Heart left ventricle (tissue), 16 donors: Measurements from ENCODE around the gene TKT. TPM values are rescaled to one million over a fixed set of nuclear protein-coding genes. Genes with fewer than 3 reads are reported as not detected.

Experiments used
- ATAC-seq, 4 donors: fragments of 200-7000 bp; cut with Tn5 transposase; one replicate each; pipeline ENCODE4 v1.9.1; 2020 to 2022; ENCODE audit warnings: moderate library complexity in 4 of 4, mild to moderate bottlenecking in 3 of 4, moderate number of reproducible peaks in 1 of 4
- DNase-seq, 5 donors: peaks; one replicate each; pipeline ENCODE4 v3.0.0-alpha.2; 2020
- H3K27ac ChIP-seq, 12 donors: fragments of 200-600 bp; sonication (generic) in 4 of 12; one replicate each; pipeline versions ENCODE4 v1.5.0 to v1.8.0; 2016 to 2022; ENCODE audit warnings: mild to moderate bottlenecking in 2 of 12
- H3K27me3 ChIP-seq, 9 donors: fragments of 200-600 bp; sonication (generic) in 2 of 9; one replicate each; pipeline versions ENCODE4 v1.5.1 to v1.8.0; 2016 to 2022; ENCODE audit warnings: mild to moderate bottlenecking in 3 of 9
- H3K36me3 ChIP-seq, 9 donors: fragments of 200-600 bp; sonication (generic) in 2 of 9; one replicate each; pipeline versions ENCODE4 v1.5.0 to v1.8.0; 2018 to 2022; ENCODE audit warnings: mild to moderate bottlenecking in 2 of 9
- H3K4me1 ChIP-seq, 12 donors: fragments of 200-600 bp; sonication (generic) in 4 of 12; one replicate each; pipeline versions ENCODE4 v1.5.0 to v1.8.0; 2016 to 2022; ENCODE audit warnings: mild to moderate bottlenecking in 3 of 12
- H3K4me3 ChIP-seq, 12 donors: fragments of 200-600 bp; sonication (generic) in 4 of 12; one replicate each; pipeline versions ENCODE4 v1.5.0 to v1.8.0; 2017 to 2022; ENCODE audit warnings: mild to moderate bottlenecking in 9 of 12, moderate library complexity in 4 of 12
- H3K9me3 ChIP-seq, 12 donors: fragments of 200-600 bp; sonication (generic) in 4 of 12; one replicate each; pipeline versions ENCODE4 v1.5.0 to v1.8.0; 2016 to 2022; ENCODE audit warnings: mild to moderate bottlenecking in 1 of 12
- POLR2A ChIP-seq, 2 donors: fragments of 450-650 bp; IDR thresholded peaks; one replicate each; pipeline ENCODE4 v1.6.1; 2017; ENCODE audit warnings: antibody characterized with exemption in 2 of 2, mild to moderate bottlenecking in 2 of 2, moderate library complexity in 2 of 2
- WGBS, 4 donors: extraction: QIAGEN DNeasy Blood & Tissue Kit in 2 of 4; methylation state at CpG; one replicate each; pipeline versions ENCODE4 v1.1.5 to v1.1.7; 2013 to 2018; 5-methylcytosine and 5-hydroxymethylcytosine counted together
- intact Hi-C, 10 donors: fragments of 100-400 bp; cut with DNase I; formaldehyde crosslinking; loops; one replicate each; pipeline versions ENCODE4 v1.11.1 to v1.14.2; 2022
- polyA plus RNA-seq, 2 donors: library from polyadenylated mRNA; stranded (reverse); fragments of 200-250 nt; gene quantifications; one replicate each; pipeline ENCODE4 v1.2.3, GENCODE V29; 2013
- total RNA-seq, 9 donors: library from RNA; depleted of rRNA in 2 of 9; stranded (reverse); fragments of >200 nt in 2 of 9; fragmentation: NEBNext Ultra II Directional in 3 of 9; extraction: Animal tissue kit (Norgen Biotek cat#: 25700) in 3 of 9; gene quantifications; one replicate each; pipeline versions ENCODE4 v1.1.0 to v1.2.4, GENCODE V29; 2016 to 2023
- TF ChIP-seq, protein P1 (sequence below), 12 donors: fragments of 200-600 bp; sonication (generic) in 4 of 12; IDR thresholded peaks; one replicate each; pipeline versions ENCODE4 v1.5.0 to v1.8.0; 2018 to 2022; ENCODE audit warnings: antibody characterized with exemption in 12 of 12, mild to moderate bottlenecking in 5 of 12
- donor health status: ischemic (EF 13 %, LVEDD 7.1; RV severe dilation, severe dysfunction).
- donor health status: healthy with polysubstance abuse.
- donor health status: DM: no; HTN: yes; CAD: no.
- donor health status: DM: no; HTN: no; CAD: no.
- donor health status: ischemic (EF 25% LVEDD 6.9; RV normal size, moderate dysfunction).
- donor health status: ischemic (EF 25% LVEDD 5.7; RV mildly dilated, moderate dysfunction).
- donor health status: healthy.
- donor health status: DM: yes; HTN: yes; CAD: no.
- donor health status: ischemic (EF 35%, LVEDD 5.7; RV mildly dilated, moderate dysfunction).
- donor health status: nonischemic (EF 11% LVEDD 7.7; RV severe dilation, severe dysfunction).
- donor health status: DM: yes; HTN: yes; CAD: no.
- donor health status: PGD.
- donor health status: ischemic (EF 29% LVEDD 5.4; RV normal size, mild dysfunction).
- donor health status: nonischemic (EF 23%, LVEDD 6.1; RV moderate dilation, normal function).

Gene TKT
- total and polyA plus RNA-seq, 11 donors, result 20.6 to 111 (median 36.6) TPM

DNA sequence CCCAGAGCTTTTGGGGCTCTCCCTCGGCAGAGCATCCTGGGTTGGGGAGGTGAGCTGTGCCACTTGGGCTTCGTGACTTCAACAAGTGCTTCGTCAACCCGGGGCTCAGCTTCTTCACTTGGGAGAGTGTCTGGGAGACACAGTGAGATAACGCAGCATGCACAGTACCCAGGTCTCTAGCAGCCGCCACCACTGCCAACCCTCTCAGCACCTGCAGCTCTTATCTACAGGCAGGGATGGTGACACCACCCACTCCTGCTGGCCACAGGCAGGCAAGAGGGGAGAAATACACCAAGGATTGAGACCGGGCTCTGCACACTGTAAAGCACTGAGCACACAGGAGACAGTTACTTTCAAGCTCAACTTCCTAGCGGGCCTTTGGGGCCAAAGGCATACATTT is 11.6 kb downstream of the TKT start:
- Histone ChIP-seq H3K4me3 (no peak overlapping the region), H3K27ac (peak overlapping the region in 5 of 12 donors; percentile 26 to 60 (median 33)), H3K9me3 (peaks cover 0 to 8% (median 0%) of the 10 kb centered on the region in 12 donors), H3K36me3 (peaks cover 0 to 38% (median 27%) of the 10 kb centered on the region in 9 donors), H3K4me1 (peaks cover 0 to 79% (median 45%) of the 10 kb centered on the region in 12 donors), H3K27me3 (no peaks in the 10 kb centered on the region)
- peak in 3 of 4 donors; percentile 17 to 45 (median 36) for ATAC-seq
- TF ChIP-seq, protein P1, sequence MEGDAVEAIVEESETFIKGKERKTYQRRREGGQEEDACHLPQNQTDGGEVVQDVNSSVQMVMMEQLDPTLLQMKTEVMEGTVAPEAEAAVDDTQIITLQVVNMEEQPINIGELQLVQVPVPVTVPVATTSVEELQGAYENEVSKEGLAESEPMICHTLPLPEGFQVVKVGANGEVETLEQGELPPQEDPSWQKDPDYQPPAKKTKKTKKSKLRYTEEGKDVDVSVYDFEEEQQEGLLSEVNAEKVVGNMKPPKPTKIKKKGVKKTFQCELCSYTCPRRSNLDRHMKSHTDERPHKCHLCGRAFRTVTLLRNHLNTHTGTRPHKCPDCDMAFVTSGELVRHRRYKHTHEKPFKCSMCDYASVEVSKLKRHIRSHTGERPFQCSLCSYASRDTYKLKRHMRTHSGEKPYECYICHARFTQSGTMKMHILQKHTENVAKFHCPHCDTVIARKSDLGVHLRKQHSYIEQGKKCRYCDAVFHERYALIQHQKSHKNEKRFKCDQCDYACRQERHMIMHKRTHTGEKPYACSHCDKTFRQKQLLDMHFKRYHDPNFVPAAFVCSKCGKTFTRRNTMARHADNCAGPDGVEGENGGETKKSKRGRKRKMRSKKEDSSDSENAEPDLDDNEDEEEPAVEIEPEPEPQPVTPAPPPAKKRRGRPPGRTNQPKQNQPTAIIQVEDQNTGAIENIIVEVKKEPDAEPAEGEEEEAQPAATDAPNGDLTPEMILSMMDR (IDR thresholded peaks at IDR 0.05), result no peak
- no peak for TF ChIP-seq POLR2A (IDR thresholded peaks at IDR 0.05)
- WGBS, 4 donors, result 54 to 77% (median 62%) methylated on average over 8 of the region's 8 CpGs
- DNase-seq, result peak in 1 of 5 donors; percentile 58
- intact Hi-C loops, result no loop called here

DNA sequence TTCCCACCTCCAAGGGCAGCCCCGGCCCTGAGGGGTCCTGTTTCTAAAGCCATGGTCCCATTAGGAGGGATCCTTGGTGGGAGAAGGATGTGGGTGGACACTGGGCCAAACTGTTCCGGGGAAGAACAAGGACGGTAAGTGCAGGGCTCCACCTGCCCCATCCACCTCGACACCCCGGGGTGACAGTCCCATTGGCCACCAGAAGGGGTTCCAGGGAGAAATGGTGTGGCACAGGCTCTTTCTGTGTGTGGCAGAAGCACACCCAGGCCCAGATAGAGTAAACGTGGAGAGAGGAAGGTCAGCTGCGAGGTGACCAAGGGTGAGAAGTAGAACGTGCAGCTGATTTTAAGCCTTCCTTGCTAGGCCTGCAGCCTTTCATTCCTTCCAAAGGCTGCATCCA is 12.0 kb downstream of the TKT start:
- Histone ChIP-seq H3K27me3 (no peaks in the 10 kb centered on the region), H3K4me3 (no peak overlapping the region), H3K4me1 (peaks cover 0 to 79% (median 44%) of the 10 kb centered on the region in 12 donors), H3K9me3 (peaks cover 0 to 8% (median 0%) of the 10 kb centered on the region in 12 donors), H3K36me3 (peaks cover 0 to 43% (median 32%) of the 10 kb centered on the region in 9 donors), H3K27ac (peak overlapping the region in 6 of 12 donors; percentile 12 to 68 (median 31))
- TF ChIP-seq, protein P1 (IDR thresholded peaks at IDR 0.05), result no peak
- TF ChIP-seq POLR2A (IDR thresholded peaks at IDR 0.05), result no peak
- 76 to 83% (median 82%) methylated on average over 8 of the region's 8 CpGs for WGBS, 4 donors
- DNase-seq (no peak), ATAC-seq (no peak)
- intact Hi-C loops, result no loop called here

DNA sequence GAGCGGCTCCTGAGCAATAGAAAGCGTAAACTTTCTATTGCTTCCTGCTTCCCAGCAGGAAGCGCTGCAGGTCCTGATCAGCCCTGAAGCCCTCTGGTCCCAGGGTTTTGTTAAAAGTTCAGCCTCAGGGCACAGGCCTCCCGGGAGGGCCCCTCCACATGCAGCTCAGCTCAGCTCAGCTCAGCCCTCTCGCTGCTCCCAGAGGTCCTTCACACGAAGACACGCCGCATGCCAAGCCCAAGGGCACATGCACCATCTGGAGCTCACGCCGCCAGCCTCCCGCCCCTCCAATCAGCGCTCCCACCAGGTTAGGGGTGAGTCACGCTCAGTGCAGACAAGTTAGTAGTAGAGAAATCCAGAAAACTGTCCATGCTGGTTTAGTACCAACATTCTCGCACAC is 12.7 kb downstream of the TKT start:
- ATAC-seq (peak in 2 of 4 donors; percentile 7 to 21), DNase-seq (no peak)
- intact Hi-C loops, result no loop called here
- TF ChIP-seq POLR2A (IDR thresholded peaks at IDR 0.05), result no peak
- TF ChIP-seq, protein P1 (IDR thresholded peaks at IDR 0.05), result no peak
- Histone ChIP-seq H3K4me1 (peaks cover 0 to 79% (median 42%) of the 10 kb centered on the region in 12 donors), H3K27ac (peak overlapping the region in 7 of 12 donors; percentile 12 to 68 (median 60)), H3K27me3 (no peaks in the 10 kb centered on the region), H3K9me3 (peaks cover 0 to 8% (median 0%) of the 10 kb centered on the region in 12 donors), H3K36me3 (peaks cover 0 to 49% (median 39%) of the 10 kb centered on the region in 9 donors), H3K4me3 (no peak overlapping the region)
- 68 to 82% (median 75%) methylated on average over 14 of the region's 14 CpGs for WGBS, 4 donors

DNA sequence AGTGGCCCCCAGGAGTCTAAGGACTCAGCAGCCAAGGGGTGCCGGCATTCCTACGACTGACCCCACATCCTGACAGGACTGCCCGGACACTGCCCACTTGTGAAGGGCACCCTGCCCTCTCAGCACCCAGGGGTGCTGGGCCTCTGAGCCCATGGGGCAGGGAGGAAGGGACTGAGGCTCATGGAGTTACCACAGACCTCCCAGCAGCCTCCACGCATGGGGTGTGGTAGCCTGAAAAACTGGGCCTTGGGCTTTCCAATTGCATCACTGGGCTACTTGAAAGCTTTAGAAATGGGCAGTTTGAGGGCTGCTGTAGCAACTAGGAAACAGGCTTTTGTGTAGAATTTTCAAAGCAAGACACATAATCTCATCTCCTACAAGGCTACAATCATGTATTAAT is 13.2 kb downstream of the TKT start:
- Histone ChIP-seq H3K36me3 (peaks cover 0 to 54% (median 44%) of the 10 kb centered on the region in 9 donors), H3K4me1 (peaks cover 0 to 79% (median 38%) of the 10 kb centered on the region in 12 donors)

More for the DNA sequence above, 13.2 kb downstream of the TKT start:
- DNase-seq, result no peak
- Histone ChIP-seq H3K27me3 (no peaks in the 10 kb centered on the region), H3K9me3 (peaks cover 0 to 8% (median 0%) of the 10 kb centered on the region in 12 donors), H3K27ac (peak overlapping the region in 9 of 12 donors; percentile 12 to 68 (median 51)), H3K4me3 (no peak overlapping the region)
- WGBS, 4 donors, result 56 to 83% (median 73%) methylated on average over 1 to 4 of the region's 4 CpGs
- intact Hi-C loops, result no loop called here
- no peak for TF ChIP-seq POLR2A (IDR thresholded peaks at IDR 0.05)
- TF ChIP-seq, protein P1 (IDR thresholded peaks at IDR 0.05), result no peak
- ATAC-seq, result peak in 1 of 4 donors; percentile 21
